HL-60 (cell line): ENCODE measurements around the gene ARHGAP32.

Experiments used
- DNase-seq, 2 experiments: peaks; one replicate each; pipeline ENCODE4 v3.0.0-alpha.2; 2010 to 2020; ENCODE audit warnings: low read depth in 1 of 2, low spot score in 1 of 2
- H3K27ac ChIP-seq: fragments of 250-450 bp; sonication (Bioruptor Pico); replicated peaks from 2 replicates; pipeline ENCODE4 v1.5.1; 2020; ENCODE audit warnings: mild to moderate bottlenecking, moderate library complexity
- H3K27me3 ChIP-seq: fragments of 250-450 bp; sonication (Bioruptor Pico); 2 replicates; pipeline ENCODE4 v1.5.1; 2021; ENCODE audit warnings: mild to moderate bottlenecking, moderate library complexity; ENCODE audit not compliant: insufficient read depth, poor library complexity, severe bottlenecking
- H3K4me3 ChIP-seq: replicated peaks from 2 replicates; pipeline ENCODE4 v1.5.1; 2011; ENCODE audit warnings: mild to moderate bottlenecking, control low read depth, low read length; ENCODE audit not compliant: insufficient read depth
- GABPA ChIP-seq: IDR thresholded peaks from 2 replicates; pipeline ENCODE4 v1.6.1; 2012; ENCODE audit warnings: low read depth
- POLR2AphosphoS5 ChIP-seq: IDR thresholded peaks from 2 replicates; pipeline ENCODE4 v1.6.1; 2012; ENCODE audit warnings: low read depth
- SPI1 ChIP-seq: IDR thresholded peaks from 2 replicates; pipeline ENCODE4 v1.6.1; 2012; ENCODE audit warnings: low read depth, mild to moderate bottlenecking, borderline replicate concordance
- TF ChIP-seq, protein P1 (sequence below): IDR thresholded peaks from one replicate; pipeline ENCODE4 v1.5.1; 2011; ENCODE audit warnings: low read length, control low read depth, inconsistent platforms; ENCODE audit not compliant: insufficient read depth
- TF ChIP-seq, protein P2 (sequence below): IDR thresholded peaks from 2 replicates; pipeline ENCODE4 v1.6.1; 2012; ENCODE audit warnings: low read depth; ENCODE audit not compliant: insufficient replicate concordance

ARHGAP32 gene

GRCh38 chr11:128963744-128964325 lies 228.3 kb downstream of the ARHGAP32 start:
- TF ChIP-seq GABPA, result no peak
- TF ChIP-seq POLR2AphosphoS5, result no peak
- TF ChIP-seq, protein P1, sequence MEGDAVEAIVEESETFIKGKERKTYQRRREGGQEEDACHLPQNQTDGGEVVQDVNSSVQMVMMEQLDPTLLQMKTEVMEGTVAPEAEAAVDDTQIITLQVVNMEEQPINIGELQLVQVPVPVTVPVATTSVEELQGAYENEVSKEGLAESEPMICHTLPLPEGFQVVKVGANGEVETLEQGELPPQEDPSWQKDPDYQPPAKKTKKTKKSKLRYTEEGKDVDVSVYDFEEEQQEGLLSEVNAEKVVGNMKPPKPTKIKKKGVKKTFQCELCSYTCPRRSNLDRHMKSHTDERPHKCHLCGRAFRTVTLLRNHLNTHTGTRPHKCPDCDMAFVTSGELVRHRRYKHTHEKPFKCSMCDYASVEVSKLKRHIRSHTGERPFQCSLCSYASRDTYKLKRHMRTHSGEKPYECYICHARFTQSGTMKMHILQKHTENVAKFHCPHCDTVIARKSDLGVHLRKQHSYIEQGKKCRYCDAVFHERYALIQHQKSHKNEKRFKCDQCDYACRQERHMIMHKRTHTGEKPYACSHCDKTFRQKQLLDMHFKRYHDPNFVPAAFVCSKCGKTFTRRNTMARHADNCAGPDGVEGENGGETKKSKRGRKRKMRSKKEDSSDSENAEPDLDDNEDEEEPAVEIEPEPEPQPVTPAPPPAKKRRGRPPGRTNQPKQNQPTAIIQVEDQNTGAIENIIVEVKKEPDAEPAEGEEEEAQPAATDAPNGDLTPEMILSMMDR, result no peak
- TF ChIP-seq SPI1, result no peak
- TF ChIP-seq, protein P2, sequence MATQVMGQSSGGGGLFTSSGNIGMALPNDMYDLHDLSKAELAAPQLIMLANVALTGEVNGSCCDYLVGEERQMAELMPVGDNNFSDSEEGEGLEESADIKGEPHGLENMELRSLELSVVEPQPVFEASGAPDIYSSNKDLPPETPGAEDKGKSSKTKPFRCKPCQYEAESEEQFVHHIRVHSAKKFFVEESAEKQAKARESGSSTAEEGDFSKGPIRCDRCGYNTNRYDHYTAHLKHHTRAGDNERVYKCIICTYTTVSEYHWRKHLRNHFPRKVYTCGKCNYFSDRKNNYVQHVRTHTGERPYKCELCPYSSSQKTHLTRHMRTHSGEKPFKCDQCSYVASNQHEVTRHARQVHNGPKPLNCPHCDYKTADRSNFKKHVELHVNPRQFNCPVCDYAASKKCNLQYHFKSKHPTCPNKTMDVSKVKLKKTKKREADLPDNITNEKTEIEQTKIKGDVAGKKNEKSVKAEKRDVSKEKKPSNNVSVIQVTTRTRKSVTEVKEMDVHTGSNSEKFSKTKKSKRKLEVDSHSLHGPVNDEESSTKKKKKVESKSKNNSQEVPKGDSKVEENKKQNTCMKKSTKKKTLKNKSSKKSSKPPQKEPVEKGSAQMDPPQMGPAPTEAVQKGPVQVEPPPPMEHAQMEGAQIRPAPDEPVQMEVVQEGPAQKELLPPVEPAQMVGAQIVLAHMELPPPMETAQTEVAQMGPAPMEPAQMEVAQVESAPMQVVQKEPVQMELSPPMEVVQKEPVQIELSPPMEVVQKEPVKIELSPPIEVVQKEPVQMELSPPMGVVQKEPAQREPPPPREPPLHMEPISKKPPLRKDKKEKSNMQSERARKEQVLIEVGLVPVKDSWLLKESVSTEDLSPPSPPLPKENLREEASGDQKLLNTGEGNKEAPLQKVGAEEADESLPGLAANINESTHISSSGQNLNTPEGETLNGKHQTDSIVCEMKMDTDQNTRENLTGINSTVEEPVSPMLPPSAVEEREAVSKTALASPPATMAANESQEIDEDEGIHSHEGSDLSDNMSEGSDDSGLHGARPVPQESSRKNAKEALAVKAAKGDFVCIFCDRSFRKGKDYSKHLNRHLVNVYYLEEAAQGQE, result no peak
- DNase-seq, result no peak
- Histone ChIP-seq H3K27ac (no peak overlapping the region), H3K4me3 (no peak overlapping the region), H3K27me3 (peaks cover 4% of the 10 kb centered on the region)

DNA sequence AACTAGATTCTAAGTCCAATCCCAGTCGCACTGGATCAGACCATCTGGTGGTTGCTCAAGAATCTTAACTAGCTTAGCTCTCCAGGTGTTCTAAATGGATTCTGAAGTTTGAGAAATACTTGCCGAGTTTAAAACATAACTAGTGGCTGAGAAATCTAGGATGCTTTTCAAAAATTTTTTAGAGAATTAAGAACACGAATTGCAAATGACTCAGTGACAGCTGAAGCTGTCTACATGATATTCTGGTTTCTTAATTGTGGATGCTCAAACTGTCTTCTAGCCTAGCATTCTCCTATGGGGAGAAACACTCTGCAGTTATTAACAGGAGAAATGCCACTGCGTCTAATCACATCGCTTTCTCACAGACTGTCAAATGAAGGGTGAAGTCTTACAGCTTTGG lies 229.2 kb downstream of the ARHGAP32 start:
- Histone ChIP-seq H3K4me3 (no peak overlapping the region), H3K27me3 (peaks cover 4% of the 10 kb centered on the region), H3K27ac (no peak overlapping the region)
- no peak for TF ChIP-seq POLR2AphosphoS5
- TF ChIP-seq, protein P1, result no peak
- TF ChIP-seq GABPA, result no peak
- TF ChIP-seq, protein P2, result no peak
- no peak for TF ChIP-seq SPI1
- DNase-seq, result no peak

GRCh38 chr11:128961645-128962044 lies 230.5 kb downstream of the ARHGAP32 start:
- H3K27me3 ChIP-seq, result peaks cover 4% of the 10 kb centered on the region

More at GRCh38 chr11:128961645-128962044, 230.5 kb downstream of the ARHGAP32 start:
- DNase-seq, result no peak
- H3K4me3 ChIP-seq, result no peak overlapping the region
- no peak for TF ChIP-seq GABPA
- no peak for TF ChIP-seq SPI1
- TF ChIP-seq, protein P2, result no peak
- TF ChIP-seq, protein P1, result no peak
- TF ChIP-seq POLR2AphosphoS5, result no peak
- no peak overlapping the region for H3K27ac ChIP-seq
